T-helper 2 cell treated with Interferon-gamma antibody and Interleukin-4, amounts not matched to agents 100 ng/mL and 5 ng/mL, for 36 hours (primary cell): Measurements from ENCODE around the gene WNT7A. TPM values are rescaled to one million over a fixed set of nuclear protein-coding genes. Genes with fewer than 3 reads are reported as not detected.

Source experiments
- intact Hi-C: fragments of 100-400 bp; cut with micrococcal nuclease; formaldehyde crosslinking; loops from one replicate; pipeline ENCODE4 v1.15.1; 2023
- total RNA-seq: library from RNA; stranded (reverse); gene quantifications from 2 replicates; pipeline ENCODE4 v1.2.3, GENCODE V29; 2022

WNT7A gene
- total RNA-seq, 1 donor from 2014 or later: not detected

- intact Hi-C loops: no loop called here
Observed at GRCh38 chr3:13829311-13829710, 50.6 kb downstream of the WNT7A start.

- intact Hi-C loops: no loop called here
Observed at GRCh38 chr3:13828501-13829265, 51.2 kb downstream of the WNT7A start.

DNA sequence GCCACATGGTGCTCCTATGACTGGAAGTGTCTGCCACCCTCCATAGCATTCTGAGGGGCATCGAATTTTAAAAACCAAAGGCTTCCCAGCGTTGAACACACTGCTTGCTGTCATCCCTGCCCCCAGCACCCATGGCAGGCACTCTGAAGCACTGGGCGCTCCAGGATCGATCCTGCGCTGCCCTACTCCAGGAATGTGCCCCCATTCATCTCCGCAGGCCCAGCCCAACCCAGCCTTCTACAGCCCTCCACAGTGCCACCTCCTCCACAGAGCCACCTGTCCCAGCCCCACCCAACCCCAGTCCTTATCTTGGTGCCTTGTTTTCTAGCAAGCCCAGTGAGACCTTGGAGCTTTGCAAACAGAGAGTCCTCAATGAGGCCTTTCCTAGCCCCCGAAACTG, 52.2 kb downstream of the WNT7A start:
- intact Hi-C loops: no loop called here

- intact Hi-C loops: no loop called here
Observed at GRCh38 chr3:13827256-13827655, 52.6 kb downstream of the WNT7A start.

DNA sequence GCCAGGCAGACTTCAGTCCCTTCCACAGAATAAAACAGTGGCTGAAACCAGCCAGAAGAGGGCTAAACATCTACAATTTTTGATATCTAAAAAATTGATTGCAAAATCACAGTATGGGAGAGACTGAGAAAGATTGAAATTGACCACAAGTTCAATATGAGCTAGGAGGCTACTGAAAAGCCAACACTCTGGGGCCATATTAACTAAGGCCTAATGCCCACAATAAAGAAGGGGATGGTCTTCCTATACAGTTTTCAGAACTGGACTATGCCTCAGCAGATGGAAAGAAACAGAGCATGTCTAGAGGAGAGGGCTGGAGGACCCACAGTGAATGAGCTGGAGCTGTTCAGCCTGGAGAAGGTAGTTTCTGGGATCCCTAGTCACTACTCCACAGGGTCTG, 53.2 kb downstream of the WNT7A start:
- intact Hi-C loops: no loop called here

DNA sequence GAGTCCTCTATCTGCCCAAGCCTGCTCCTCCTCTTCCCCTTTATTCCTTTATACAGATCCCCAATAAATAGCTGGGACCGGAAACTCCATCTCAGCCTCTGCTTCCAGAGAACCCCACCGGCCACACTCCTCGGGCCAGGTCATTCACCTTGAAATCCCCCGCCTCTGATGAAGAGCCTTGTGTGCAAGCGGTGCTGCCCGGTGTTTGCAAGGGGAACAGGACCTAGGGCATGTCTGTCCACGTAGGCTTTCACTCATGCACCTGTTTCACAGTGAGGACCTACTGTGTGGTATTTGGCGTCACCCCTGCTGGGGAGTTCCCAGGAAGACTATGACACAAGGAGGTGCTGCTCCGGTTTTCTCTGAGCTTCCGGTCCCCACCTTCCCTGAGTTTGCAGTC, 54.0 kb downstream of the WNT7A start:
- intact Hi-C loops: no loop called here

DNA sequence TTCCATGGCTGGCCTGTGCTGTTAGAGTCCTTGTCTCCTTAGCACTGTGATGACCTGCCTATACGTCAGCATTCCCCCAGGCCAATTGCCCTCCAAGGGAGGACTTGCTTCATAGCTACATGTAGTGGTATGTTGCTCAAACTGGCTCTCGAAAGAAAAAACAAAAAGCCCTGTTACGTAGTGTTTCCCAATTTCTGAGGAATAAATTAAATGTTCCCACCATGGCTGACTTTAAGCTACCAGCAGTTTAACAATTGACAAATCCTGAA, 54.6 kb downstream of the WNT7A start:
- intact Hi-C loops: no loop called here

DNA sequence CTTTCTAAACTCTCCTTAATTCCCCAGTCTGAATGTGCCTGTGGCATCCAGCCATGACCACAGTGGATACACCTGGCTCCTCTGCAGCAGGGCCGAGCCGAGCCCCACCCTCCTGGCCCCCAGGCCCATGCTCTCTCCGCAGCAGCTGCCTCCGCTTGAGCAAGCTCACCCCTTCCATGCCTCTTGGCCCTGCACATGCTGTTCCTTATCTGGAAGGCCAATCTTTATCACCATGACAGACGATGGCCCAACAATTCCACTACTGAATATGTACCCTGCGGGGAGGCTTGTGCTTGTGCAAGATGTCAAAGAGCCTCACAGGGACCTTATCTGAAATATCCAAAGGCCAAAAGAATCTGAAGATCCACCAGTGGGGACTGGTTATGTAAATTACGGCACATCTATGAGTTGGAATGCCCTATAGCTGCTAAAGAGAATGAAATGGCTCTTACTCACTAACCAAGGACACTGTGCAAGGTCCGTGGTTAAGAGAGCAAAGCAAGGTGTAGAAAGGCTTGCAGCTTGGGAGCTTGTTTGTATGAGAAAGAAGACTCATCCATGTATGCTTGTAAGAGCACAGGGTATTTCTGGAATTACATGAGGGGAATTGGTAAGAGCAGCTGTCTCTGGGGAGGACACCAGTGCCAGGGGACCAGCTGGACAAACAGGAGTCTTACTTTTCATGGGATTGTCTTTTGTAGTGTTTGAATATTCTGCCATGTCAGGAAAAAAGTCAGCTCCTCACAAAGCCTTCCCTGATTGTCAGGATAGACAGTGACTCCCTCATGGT, 55.2 kb downstream of the WNT7A start:
- intact Hi-C loops: no loop called here

DNA sequence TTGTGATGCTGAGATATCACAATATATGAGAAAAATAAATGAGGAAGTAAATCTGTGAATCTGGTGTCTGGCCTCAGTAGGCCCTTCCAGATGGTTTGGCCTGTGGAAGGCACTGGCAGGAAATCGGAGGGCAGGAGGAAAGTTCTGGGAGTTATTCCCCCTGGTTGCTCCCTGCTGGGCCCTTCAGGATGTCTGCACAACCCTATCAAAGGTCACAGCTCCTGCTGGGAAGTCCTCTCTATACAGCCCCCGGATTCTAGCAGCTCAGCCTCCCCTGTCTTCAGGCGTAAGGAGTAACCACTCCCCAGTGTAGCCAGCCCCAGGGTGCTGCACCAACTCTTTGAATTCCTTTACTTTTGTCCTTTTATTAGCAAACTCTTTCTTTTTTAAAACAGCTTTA, 56.2 kb downstream of the WNT7A start:
- intact Hi-C loops: no loop called here

DNA sequence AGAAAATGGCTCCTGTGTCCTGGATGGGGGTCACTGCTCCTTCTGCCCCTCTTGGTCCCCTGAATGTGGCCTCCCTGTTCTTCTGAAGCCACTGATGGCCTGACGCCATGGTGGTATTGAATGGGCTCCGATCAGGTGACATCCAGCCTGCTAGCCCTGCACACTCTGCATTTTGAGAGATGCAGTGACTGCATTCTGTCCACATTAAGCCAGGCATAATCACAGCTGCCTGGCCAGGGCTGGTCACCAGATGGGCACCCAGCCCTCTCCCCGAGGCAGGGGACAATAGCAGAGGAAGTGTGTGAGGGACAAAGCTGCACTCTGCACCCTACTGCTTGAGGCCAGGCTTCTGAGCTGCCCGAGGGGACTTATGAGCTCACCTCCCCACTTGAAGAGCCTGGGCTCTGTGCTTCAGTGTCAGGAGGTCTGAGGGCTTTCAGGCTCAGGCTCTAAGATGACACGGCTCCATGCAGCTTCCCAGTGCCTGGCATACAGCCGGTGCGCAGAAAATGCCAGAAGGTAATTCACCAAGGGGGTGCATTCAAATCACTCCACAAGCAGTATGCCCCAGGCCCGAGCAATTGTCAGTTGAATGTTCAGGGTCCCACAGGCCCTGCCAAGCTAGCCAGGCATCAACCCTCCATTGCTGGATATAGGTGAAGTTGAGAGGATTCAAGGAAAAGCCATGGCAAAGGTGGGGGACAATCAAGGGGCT, 56.8 kb downstream of the WNT7A start:
- intact Hi-C loops: no loop called here

GRCh38 chr3:13822042-13822441, 57.8 kb downstream of the WNT7A start:
- intact Hi-C loops: no loop called here

- intact Hi-C loops: no loop called here
Observed at GRCh38 chr3:13821126-13821525, 58.7 kb downstream of the WNT7A start.

GRCh38 chr3:13818919-13819318, 61.0 kb downstream of the WNT7A start:
- intact Hi-C loops: no loop called here

DNA sequence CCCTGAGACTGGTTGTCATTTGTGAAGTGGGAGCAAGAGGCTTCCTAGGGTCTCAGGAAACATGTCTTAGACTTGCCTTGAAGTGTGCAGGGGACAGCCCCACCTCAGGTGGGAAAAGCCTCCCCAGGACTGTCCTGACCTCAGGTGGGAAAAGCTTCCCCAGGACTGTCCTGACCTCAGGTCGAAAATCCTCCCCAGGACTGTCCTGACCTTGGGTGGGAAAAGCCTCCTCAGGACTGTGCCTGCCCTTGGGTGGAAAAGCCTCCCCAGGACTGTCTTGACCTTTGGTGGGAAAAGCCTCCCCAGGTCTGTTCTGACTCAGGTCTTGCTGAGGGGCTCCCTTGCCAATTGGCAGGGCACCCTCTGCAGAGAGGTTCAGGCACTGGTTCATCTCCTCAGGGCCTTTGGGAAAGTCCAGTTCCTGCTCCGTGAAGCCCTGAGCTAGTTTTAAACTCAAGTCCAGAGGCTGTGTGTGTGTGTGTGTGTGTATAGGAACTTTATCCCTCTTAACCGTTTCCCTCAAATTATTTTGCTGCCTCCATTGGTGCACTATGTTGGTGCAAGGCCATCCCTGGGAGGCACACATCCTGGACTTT, 64.7 kb downstream of the WNT7A start:
- intact Hi-C loops: no loop called here

- intact Hi-C loops: no loop called here
Observed at GRCh38 chr3:13812034-13812471, 67.8 kb downstream of the WNT7A start.

DNA sequence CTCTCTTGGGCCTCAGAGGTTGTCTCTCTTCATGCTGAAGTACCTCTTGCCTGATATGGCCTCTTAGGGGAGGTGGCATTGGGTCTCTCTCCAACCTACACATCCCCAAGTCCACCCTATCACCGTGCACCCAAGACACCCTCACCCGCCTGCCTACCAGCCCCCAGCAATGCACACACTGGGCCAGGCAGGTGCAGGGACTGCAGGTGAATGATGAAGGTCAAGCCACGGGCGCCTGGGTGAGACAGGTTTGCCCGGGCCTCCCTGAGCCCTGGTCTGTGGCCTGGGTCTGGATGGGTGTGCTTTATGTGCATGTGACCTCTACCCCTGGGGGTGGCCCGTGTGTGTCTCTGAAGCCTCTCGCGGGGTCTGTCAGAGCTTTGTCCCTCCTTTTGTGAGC, 68.3 kb downstream of the WNT7A start:
- intact Hi-C loops: no loop called here

GRCh38 chr3:13808550-13808949, 71.3 kb downstream of the WNT7A start:
- intact Hi-C loops: no loop called here

DNA sequence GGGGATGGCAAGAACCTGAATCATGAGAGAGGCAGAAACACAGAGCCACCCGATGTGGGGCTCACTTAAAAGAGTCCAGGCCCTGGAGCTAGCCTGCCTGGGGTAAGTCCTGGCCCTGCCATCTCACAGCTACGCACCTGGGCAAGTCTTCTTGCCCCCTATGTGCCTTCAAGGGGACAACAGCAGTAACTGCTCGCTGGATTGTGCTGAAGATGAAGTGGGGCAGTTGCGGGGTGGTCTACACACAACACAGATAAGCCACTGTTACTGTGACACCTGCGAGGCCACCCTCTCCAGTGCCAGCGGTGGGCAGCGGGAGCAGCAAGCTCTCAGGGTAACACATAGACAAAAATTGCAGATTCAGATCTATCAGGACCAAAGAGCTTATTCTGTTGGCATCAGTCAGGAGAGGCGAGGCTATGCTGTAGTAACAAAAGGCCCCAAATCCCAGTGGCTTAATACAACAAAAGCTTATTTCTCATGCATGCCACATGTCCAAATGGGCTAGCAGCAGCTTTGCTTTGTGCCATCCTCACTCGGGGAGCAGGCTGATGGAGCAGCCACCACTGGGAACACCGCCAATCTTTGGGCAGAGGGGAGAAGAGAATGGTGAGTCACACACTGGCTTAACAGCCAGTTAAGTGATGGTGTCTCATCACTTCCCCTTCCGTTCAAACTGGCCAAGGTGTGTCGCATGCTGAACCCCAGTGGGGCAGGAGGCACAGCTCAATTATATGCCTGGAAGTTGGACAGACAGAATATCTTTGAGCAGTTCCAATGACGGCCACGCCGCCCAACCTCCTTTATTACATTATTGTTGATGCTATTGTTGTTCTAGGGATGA, 78.3 kb downstream of the WNT7A start:
- intact Hi-C loops: no loop called here

DNA sequence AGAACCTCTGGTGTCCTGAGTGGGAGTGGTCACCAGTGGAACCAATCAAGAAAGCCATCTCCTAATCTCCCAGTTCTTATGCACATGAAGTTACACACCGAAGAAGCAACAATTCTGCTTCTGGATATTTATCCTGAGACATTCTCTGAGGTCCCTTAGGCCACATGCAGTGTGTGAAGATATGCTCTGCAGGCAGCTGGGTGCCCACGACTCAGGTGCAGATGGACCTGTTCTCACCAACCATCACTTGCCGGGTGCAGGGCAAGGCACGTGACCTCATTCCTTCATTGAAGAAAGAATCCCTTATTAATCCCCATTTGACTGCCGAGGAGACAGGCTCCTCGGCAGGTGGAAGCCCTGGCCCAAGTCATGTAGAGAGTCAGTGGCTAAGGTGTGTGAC, 79.8 kb downstream of the WNT7A start:
- intact Hi-C loops: no loop called here

DNA sequence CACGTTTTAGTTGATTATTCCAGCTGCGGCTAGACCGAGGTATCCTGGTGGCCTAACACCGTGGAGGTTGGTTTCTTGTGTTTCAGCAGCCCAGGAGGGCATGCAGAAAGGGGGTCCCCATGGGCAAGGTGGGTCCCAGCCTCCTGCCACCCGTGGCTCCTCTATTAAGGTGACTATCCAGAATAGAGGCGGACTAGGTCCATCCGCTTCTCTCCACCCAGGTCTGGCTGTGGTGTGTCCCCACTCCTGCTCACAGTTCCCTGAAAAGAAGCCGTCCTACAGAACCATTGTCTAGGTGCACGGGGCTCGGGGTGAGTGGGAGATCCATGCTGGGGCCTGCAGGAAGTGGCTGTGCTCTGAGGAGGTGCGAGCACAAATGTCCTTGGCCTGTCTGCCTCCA, 81.5 kb downstream of the WNT7A start:
- intact Hi-C loops: no loop called here
